GM18909 (cell line): Measurements from ENCODE around the gene NDUFAF3.
"Not testable (repeated sequence)": the region's sequence is repeated elsewhere in the genome, so short reads cannot be mapped to it uniquely, and the experiment has no call there.

Experiments
- ATAC-seq: cut with Tn5 transposase; IDR thresholded peaks from one replicate; pipeline ENCODE4 v1.9.1; 2021; ENCODE audit warnings: mild to moderate bottlenecking; ENCODE audit not compliant: unreplicated experiment, poor library complexity

NDUFAF3 gene

GRCh38 chr3:48997714-48998637 is 23.9 kb upstream of the NDUFAF3 start:
- ATAC-seq, result no peak

- ATAC-seq, result no peak
These were observed 22.6 kb upstream of the NDUFAF3 start for GRCh38 chr3:48999085-48999858.

DNA sequence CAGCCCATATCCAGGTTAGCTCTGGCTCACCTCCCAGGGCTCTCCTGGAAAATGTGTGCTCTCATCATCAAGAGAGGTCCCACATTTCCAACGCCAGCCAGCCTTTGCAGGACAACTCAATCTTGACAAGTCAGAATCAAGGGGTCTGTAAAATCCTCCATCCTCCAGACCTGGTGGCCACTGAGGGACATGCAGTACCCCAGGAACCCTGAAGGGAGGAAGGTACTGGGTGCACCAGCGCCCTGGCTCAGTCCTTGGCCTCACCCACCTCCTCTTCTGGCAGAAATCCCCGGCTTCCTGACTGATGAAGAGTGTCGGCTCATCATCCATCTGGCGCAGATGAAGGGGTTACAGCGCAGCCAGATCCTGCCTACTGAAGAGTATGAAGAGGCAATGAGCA is 20.8 kb upstream of the NDUFAF3 start:
- no peak for ATAC-seq

GRCh38 chr3:49004352-49005302 is 17.3 kb upstream of the NDUFAF3 start:
- ATAC-seq, result no peak

- ATAC-seq, result no peak
These were observed 16.6 kb upstream of the NDUFAF3 start for GRCh38 chr3:49005303-49005680.

GRCh38 chr3:49005998-49006397 is 15.9 kb upstream of the NDUFAF3 start:
- ATAC-seq, result no peak

DNA sequence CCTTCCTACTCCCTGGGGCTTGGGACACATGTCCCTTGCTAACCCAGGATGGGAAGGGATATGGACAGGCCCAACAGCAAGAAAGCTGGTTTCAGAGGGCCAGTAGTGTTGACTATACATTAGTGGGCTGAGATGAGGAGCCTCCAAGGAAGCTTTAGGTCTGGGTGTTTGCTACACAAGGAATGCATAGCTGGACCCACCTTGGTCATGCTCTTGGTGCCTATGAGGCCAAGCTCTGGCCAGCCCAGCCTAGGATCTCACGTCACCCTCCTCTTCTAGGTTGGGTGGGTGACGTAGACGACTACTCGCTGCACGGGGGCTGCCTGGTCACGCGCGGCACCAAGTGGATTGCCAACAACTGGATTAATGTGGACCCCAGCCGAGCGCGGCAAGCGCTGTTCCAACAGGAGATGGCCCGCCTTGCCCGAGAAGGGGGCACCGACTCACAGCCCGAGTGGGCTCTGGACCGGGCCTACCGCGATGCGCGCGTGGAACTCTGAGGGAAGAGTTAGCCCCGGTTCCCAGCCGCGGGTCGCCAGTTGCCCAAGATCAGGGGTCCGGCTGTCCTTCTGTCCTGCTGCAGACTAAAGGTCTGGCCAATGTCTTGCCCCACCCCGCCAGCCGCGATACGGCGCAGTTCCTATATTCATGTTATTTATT is 15.4 kb upstream of the NDUFAF3 start:
- peak; percentile 2 for ATAC-seq

DNA sequence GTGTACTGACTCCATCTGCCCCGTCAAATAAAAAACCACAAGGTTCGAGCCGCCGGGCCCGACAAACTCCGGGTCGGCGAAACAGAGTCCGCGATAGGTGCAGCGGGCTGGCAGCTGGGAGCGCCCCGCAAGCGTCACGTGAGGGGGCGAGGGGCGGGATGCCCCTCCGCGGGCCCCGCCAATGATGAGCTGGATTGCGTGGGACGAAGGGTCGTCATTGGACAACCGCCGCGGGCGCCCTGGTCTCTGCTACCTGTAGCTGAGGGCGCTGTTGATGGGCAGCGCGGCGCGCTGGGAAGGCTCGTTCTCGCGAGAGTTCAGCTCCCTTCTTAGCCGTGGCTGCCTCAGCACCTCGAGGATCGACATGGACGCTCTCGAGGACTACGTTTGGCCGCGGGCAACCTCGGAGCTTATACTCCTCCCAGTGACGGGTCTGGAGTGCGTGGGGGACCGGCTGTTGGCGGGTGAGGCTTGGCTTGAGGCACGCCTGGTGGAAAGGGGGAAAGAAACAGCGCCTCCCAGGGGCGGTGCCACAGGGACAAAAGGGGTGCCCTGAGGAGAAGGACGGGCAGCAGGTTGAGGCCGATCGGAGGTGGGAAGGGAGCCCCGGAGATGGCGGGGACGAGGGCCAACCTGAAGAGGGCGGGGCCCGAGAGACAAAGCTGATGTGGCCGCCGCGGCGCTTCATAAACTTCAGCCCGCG is 14.7 kb upstream of the NDUFAF3 start, which contains the start of gene WDR6:
WDR6 (plus strand) TSS at position 324 of the 703 bp plus-strand sequence; CDS start at position 365, 41 bp downstream.
- peak; percentile 86 for ATAC-seq

DNA sequence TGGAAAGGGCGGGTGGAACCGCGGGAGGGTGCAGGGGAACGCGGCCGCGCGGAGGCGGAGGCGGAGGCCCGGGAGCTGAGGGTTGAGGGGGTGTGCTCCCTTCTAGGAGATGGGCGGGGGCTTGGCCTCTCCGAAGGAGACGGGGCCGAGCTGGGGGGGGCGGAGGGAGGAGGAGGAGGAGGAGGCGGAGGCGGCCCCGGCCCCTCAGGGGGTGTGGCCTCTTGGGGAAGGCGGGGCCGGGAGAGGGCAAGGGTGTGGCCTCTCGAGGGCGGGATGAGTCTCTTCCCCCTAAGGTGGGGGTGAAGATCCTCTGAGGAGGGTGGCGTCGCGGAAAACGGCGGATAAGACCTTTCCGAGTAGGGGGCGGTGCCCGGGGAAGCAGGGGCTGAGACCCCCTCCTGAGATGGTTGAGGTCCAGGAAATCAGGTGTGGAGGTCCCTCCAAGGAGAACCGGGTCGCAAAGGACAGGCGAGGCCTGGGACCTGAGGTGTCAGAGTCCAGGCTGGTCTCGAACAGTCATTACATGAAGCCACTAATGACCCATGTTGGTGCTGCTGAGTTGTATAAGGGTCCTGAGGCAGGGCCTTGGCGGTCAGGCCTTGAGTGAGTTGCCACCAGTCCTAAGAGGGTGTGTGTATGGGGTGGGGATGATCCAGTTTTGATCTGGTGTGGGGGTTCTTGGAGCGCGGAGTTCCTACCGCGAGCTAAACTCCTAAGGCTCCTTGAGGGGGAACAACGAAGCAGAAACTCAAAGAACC is 14.0 kb upstream of the NDUFAF3 start:
- peak; percentile 41 for ATAC-seq

GRCh38 chr3:49008627-49009026 is 13.3 kb upstream of the NDUFAF3 start:
- ATAC-seq, result not testable (repeated sequence)

DNA sequence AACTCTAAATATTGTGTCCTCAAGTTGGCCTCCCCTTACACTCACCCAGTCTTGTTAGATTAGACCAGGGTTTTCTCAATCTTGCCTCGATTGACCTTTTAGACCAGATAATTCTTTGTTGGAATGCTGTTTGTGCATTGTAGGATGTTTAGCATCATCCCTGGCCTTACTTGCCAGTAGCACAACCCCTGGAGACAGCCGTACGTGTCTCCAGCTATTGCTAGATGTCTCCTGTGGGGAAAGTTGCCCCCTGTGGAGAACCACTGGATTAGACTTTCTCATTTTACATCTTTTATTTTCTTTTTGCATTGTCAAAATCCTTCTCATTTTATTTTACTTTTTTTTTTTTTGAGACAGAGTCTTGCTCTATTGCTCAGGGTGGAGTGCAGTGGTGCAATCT is 12.5 kb upstream of the NDUFAF3 start:
- no peak for ATAC-seq

GRCh38 chr3:49012441-49013017 is 9.4 kb upstream of the NDUFAF3 start:
- no peak for ATAC-seq

DNA sequence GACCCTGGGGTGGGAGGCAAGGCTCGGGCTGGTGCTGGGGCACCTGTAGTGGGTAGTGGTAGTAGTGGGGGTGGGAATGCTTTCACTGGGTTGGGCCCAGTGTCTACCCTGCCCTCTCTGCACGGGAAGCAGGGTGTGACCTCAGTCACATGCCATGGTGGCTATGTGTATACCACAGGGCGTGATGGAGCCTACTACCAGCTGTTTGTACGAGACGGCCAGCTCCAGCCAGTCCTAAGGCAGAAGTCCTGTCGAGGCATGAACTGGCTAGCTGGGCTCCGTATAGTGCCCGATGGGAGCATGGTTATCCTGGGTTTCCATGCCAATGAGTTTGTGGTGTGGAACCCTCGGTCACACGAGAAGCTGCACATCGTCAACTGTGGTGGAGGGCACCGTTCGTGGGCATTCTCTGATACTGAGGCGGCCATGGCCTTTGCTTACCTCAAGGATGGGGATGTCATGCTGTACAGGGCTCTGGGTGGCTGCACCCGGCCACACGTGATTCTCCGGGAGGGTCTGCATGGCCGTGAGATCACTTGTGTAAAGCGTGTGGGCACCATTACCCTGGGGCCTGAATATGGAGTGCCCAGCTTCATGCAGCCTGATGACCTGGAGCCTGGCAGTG is 8.7 kb upstream of the NDUFAF3 start:
- no peak for ATAC-seq

DNA sequence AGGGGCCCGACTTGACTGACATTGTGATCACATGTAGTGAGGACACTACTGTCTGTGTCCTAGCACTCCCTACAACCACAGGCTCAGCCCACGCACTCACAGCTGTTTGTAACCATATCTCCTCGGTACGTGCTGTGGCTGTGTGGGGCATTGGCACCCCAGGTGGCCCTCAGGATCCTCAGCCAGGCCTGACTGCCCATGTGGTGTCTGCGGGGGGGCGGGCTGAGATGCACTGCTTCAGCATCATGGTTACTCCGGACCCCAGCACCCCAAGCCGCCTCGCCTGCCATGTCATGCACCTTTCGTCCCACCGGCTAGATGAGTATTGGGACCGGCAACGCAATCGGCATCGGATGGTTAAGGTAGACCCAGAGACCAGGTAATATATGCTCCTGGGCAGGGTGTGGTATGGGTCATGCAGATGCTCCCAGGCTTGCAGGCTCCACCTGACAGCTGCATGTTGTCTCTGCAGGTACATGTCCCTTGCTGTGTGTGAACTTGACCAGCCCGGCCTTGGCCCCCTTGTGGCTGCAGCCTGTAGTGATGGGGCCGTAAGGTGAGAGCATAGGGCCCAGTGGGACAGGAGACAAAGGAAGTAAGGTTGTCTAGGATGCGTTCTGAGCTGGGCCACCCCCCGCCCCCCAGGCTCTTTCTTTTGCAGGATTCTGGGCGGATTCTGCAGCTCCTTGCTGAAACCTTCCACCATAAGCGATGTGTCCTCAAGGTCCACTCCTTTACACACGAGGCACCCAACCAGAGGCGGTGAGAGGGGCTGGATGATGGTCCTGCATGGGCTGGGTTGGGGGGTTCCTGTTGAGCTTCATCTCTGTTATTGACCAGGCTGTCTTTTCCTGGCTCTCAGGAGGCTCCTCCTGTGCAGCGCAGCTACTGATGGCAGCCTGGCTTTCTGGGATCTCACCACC is 7.9 kb upstream of the NDUFAF3 start:
- no peak for ATAC-seq

DNA sequence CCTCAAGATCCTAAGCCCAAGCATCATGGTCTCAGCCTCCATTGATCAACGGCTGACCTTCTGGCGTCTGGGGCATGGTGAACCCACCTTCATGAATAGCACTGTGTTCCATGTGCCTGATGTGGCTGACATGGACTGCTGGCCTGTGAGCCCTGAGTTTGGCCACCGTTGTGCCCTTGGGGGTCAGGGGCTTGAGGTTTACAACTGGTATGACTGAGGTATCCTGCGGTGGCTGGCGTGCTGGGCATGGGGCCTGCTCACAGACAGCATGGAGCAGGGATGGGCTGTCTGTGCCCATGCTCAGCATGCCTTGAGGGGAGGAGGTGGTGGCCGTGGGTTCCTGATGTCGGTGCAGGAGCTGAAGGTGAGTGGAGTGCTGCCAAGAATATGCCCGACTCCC is 6.8 kb upstream of the NDUFAF3 start:
- no peak for ATAC-seq

GRCh38 chr3:49015765-49016164 is 6.2 kb upstream of the NDUFAF3 start:
- no peak for ATAC-seq
